H1 (cell line): ENCODE data around the gene PRAME. TPM values are rescaled to one million over a fixed set of nuclear protein-coding genes. Genes with fewer than 3 reads are reported as not detected.

Experiments used
- ASH2L ChIP-seq: fragments of 200-600, 300-600 bp; sonication (generic); IDR thresholded peaks from one replicate; pipeline ENCODE4 v1.7.1; 2017; ENCODE audit warnings: low read length
- BRCA1 ChIP-seq: IDR thresholded peaks from 2 replicates; pipeline ENCODE4 v1.6.1; 2012; ENCODE audit warnings: low read depth, low read length, improper control_type of control experiment
- KDM4A ChIP-seq: IDR thresholded peaks from one replicate; pipeline ENCODE4 v1.7.1; 2012; ENCODE audit warnings: low read depth, mild to moderate bottlenecking, moderate library complexity, low read length, inconsistent platforms; ENCODE audit not compliant: severe bottlenecking
- RNF2 ChIP-seq: fragments of 200-900, 300-1000 bp; sonication (generic); IDR thresholded peaks from 2 replicates; pipeline ENCODE4 v1.7.1; 2016; ENCODE audit warnings: borderline replicate concordance, low read depth, mild to moderate bottlenecking, antibody characterized with exemption, low read length; ENCODE audit not compliant: poor library complexity, severe bottlenecking; ENCODE audit errors: missing control alignments
- polyA plus RNA-seq, 7 experiments: library from polyadenylated mRNA; depleted of rRNA in 3 of 7; stranded (reverse) in 5 of 7; unstranded in 2 of 7; fragments of >200 nt in 5 of 7; fragments of 200-250 nt in 2 of 7; gene quantifications; 1 replicate in 5 of 7; 2 replicates in 1 of 7; 4 replicates in 1 of 7; pipeline versions ENCODE4 v1.2.1 to v1.2.3, GENCODE V29; 2011 to 2013; ENCODE audit warnings: missing spikeins in 2 of 7, mixed read lengths in 2 of 7
- total RNA-seq: library from RNA; stranded (reverse); fragmentation: NEBNext Ultra II Directional; extraction: Animal tissue kit (Norgen Biotek cat#: 25700); gene quantifications from 2 replicates; pipeline ENCODE4 v1.2.1, GENCODE V29; 2021

PRAME gene
- total and polyA plus RNA-seq, 2 of the 8 experiments (the other 6 are each of a cell fraction or from before 2014, with no cell fraction given) = 0.15 to 1.1 TPM

- TF ChIP-seq RNF2 (no peak), KDM4A (no peak), BRCA1 (no peak), ASH2L (no peak)
Observed at GRCh38 chr22:22538226-22538989, 20.7 kb downstream of the PRAME start (continued).
